H1 (cell line): ENCODE data around the gene PSMB5. TPM values are rescaled to one million over a fixed set of nuclear protein-coding genes. Genes with fewer than 3 reads are reported as not detected.
A peak's percentile ranks its signal among the peaks of the same experiment; 100 is the strongest.

Experiments
- ASH2L ChIP-seq: fragments of 200-600, 300-600 bp; sonication (generic); IDR thresholded peaks from one replicate; pipeline ENCODE4 v1.7.1; 2017; ENCODE audit warnings: low read length
- BCL11A ChIP-seq, 2 experiments: IDR thresholded peaks; one replicate each; pipeline ENCODE4 v1.6.1; 2011; ENCODE audit warnings: low read depth in 2 of 2, low read length in 2 of 2, mild to moderate bottlenecking in 2 of 2
- BRCA1 ChIP-seq: IDR thresholded peaks from 2 replicates; pipeline ENCODE4 v1.6.1; 2012; ENCODE audit warnings: low read depth, low read length, improper control_type of control experiment
- CBX8 ChIP-seq: fragments of 300-800, 300-1000 bp; sonication (generic); IDR thresholded peaks from 2 replicates; pipeline ENCODE4 v1.7.1; 2016; ENCODE audit warnings: low read depth, low read length, borderline replicate concordance
- CEBPB ChIP-seq: IDR thresholded peaks from 2 replicates; pipeline ENCODE4 v1.6.1; 2012; ENCODE audit warnings: low read depth, low read length
- CTBP2 ChIP-seq: IDR thresholded peaks from 2 replicates; pipeline ENCODE4 v1.7.0; 2011; ENCODE audit warnings: borderline replicate concordance, mild to moderate bottlenecking, moderate library complexity, mixed read lengths, low read length; ENCODE audit not compliant: insufficient read depth, insufficient read length
- EGR1 ChIP-seq: IDR thresholded peaks from 2 replicates; pipeline ENCODE4 v1.6.1; 2011; ENCODE audit warnings: low read depth, low read length, borderline replicate concordance
- JUN ChIP-seq: IDR thresholded peaks from 2 replicates; pipeline ENCODE4 v1.6.1; 2011; ENCODE audit warnings: low read depth, mild to moderate bottlenecking, improper control_type of control experiment, low read length
- JUND ChIP-seq: IDR thresholded peaks from 2 replicates; pipeline ENCODE4 v1.6.1; 2011; ENCODE audit warnings: mild to moderate bottlenecking, improper control_type of control experiment, low read length
- KDM4A ChIP-seq: IDR thresholded peaks from one replicate; pipeline ENCODE4 v1.7.1; 2012; ENCODE audit warnings: low read depth, mild to moderate bottlenecking, moderate library complexity, low read length, inconsistent platforms; ENCODE audit not compliant: severe bottlenecking
- KDM5A ChIP-seq: fragments of 200-600 bp; IDR thresholded peaks from 2 replicates; pipeline ENCODE4 v1.7.1; 2012; ENCODE audit warnings: mild to moderate bottlenecking, low read length, inconsistent platforms, mixed read lengths
- MAFK ChIP-seq: IDR thresholded peaks from 2 replicates; pipeline ENCODE4 v1.6.1; 2012; ENCODE audit warnings: low read depth, mild to moderate bottlenecking, improper control_type of control experiment, low read length
- POU5F1 ChIP-seq: IDR thresholded peaks from 2 replicates; pipeline ENCODE4 v1.6.1; 2011; ENCODE audit warnings: low read depth, mild to moderate bottlenecking, low read length, moderate library complexity
- RBBP5 ChIP-seq: IDR thresholded peaks from 2 replicates; pipeline ENCODE4 v1.7.1; 2012; ENCODE audit warnings: low read depth, mild to moderate bottlenecking, inconsistent platforms, low read length, moderate library complexity, borderline replicate concordance
- RFX5 ChIP-seq: IDR thresholded peaks from 2 replicates; pipeline ENCODE4 v1.6.1; 2011; ENCODE audit warnings: low read depth, low read length, improper control_type of control experiment, borderline replicate concordance
- SIN3A ChIP-seq, 2 experiments: IDR thresholded peaks in 1 of 2; conservative IDR thresholded peaks in 1 of 2; 2 replicates each; pipeline ENCODE4 v1.6.1; 2011 to 2012; ENCODE audit warnings: low read length in 2 of 2, improper control_type of control experiment in 1 of 2, low read depth in 1 of 2, mild to moderate bottlenecking in 1 of 2
- SIX5 ChIP-seq: IDR thresholded peaks from 2 replicates; pipeline ENCODE4 v1.6.1; 2011; ENCODE audit warnings: mild to moderate bottlenecking, low read depth, low read length
- SP1 ChIP-seq: IDR thresholded peaks from 2 replicates; pipeline ENCODE4 v1.6.1; 2011; ENCODE audit warnings: low read depth, low read length
- SP2 ChIP-seq: IDR thresholded peaks from 2 replicates; pipeline ENCODE4 v1.6.1; 2012; ENCODE audit warnings: mild to moderate bottlenecking, low read length, inconsistent platforms
- TAF7 ChIP-seq: optimal IDR thresholded peaks from 2 replicates; pipeline ENCODE3; 2011; ENCODE audit warnings: low read depth, mild to moderate bottlenecking, inconsistent platforms, low read length, moderate library complexity, borderline replicate concordance
- TCF12 ChIP-seq: IDR thresholded peaks from 2 replicates; pipeline ENCODE4 v1.6.1; 2011; ENCODE audit warnings: low read depth, mild to moderate bottlenecking, low read length
- YY1 ChIP-seq: IDR thresholded peaks from 2 replicates; pipeline ENCODE4 v1.6.1; 2011; ENCODE audit warnings: low read depth, mild to moderate bottlenecking, low read length
- polyA plus RNA-seq, 7 experiments: library from polyadenylated mRNA; depleted of rRNA in 3 of 7; stranded (reverse) in 5 of 7; unstranded in 2 of 7; fragments of >200 nt in 5 of 7; fragments of 200-250 nt in 2 of 7; gene quantifications; 1 replicate in 5 of 7; 2 replicates in 1 of 7; 4 replicates in 1 of 7; pipeline versions ENCODE4 v1.2.1 to v1.2.3, GENCODE V29; 2011 to 2013; ENCODE audit warnings: missing spikeins in 2 of 7, mixed read lengths in 2 of 7
- total RNA-seq: library from RNA; stranded (reverse); fragmentation: NEBNext Ultra II Directional; extraction: Animal tissue kit (Norgen Biotek cat#: 25700); gene quantifications from 2 replicates; pipeline ENCODE4 v1.2.1, GENCODE V29; 2021
- TF ChIP-seq, protein P1 (sequence below): IDR thresholded peaks from 2 replicates; pipeline ENCODE4 v1.6.1; 2011; ENCODE audit warnings: low read depth, mild to moderate bottlenecking, low read length; ENCODE audit not compliant: insufficient read depth
- TF ChIP-seq, protein P2 (sequence below): IDR thresholded peaks from 2 replicates; pipeline ENCODE4 v1.6.1; 2012; ENCODE audit warnings: inconsistent platforms

The PSMB5 gene
- total and polyA plus RNA-seq, 2 of the 8 experiments (the other 6 are each of a cell fraction or from before 2014, with no cell fraction given) = 254 to 510 TPM

DNA sequence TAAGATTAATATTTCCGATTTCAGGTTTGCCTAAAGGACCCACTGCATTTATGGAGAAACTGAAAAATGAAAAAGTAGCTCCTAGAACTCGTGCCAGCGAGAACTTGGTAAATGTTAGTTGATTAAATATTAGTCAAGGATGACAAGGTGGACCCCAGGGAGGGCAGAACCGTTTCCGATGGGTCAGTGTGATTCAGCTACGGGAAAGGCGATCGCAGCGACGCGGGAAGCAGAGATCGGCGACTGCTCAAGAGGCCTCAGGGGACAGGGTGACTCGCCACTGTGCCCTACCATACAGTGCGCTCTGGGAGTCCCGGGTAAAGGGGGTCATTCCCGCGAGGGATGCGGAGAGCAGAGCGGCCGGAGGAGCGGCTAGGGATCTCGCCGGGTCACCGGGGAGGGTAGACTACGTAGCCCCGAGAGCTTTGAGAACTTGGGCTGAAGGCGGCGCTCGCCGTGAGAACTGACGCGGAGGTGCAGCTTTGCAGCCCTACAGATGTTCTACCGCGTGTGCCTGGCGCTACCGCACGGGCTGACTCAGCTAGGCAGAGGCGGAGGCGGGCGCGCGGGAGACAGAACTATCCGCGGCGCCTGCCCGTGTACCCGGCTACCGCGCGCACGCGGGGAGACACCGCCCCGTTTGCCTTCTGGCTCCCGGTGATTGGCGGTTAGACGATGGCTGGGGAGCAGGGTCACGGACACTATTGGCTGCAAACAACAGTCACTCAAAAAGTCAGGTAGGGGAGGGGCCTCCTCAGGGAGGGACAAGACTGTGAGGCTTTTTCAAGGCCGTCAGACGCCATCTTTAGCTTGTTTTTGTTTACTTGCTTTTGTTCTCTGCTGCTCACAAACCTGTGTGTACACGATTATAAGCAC, 27.9 kb downstream of the PSMB5 start (continued):
- TF ChIP-seq RBBP5 (peak; percentile 90), YY1 (peak; percentile 92), EGR1 (no peak), KDM4A (peak; percentile 67), JUN (no peak), TCF12 (0 out of 2 replicates have a peak, but pooled peaks have one; percentile 14), SIX5 (no peak), SP1 (peak; percentile 97), POU5F1 (no peak), SP2 (peak; percentile 83), CBX8 (no peak), JUND (no peak), MAFK (peak; percentile 43; the same call in 1 of the 2 replicates), CEBPB (no peak), SIN3A (conservative IDR thresholded peaks at IDR 0.05 in 1 of 2, IDR thresholded peaks at IDR 0.05 in 1 of 2; ENCODE audit: low read depth in 1 of 2, low read length in 2 of 2) (peak in 1 of 2 experiments; percentile 51; a peak in 1 of 4 replicates), BRCA1 (no peak; the same call in 1 of the 2 replicates), KDM5A (no peak), TAF7 (peak; percentile 41), CTBP2 (no peak), BCL11A (IDR thresholded peaks at IDR 0.05; ENCODE audit: low read depth in 2 of 2, low read length in 2 of 2) (no peak), ASH2L (peak; percentile 75), RFX5 (no peak)
- TF ChIP-seq, protein P1, sequence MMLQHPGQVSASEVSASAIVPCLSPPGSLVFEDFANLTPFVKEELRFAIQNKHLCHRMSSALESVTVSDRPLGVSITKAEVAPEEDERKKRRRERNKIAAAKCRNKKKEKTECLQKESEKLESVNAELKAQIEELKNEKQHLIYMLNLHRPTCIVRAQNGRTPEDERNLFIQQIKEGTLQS = no peak
- TF ChIP-seq, protein P2, sequence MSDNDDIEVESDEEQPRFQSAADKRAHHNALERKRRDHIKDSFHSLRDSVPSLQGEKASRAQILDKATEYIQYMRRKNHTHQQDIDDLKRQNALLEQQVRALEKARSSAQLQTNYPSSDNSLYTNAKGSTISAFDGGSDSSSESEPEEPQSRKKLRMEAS = peak; percentile 93
